Erythroblast (primary cell): Measurements from ENCODE around the gene ALKBH5.
A peak's percentile ranks its signal among the peaks of the same experiment; 100 is the strongest.

ENCODE experiments used
- DNase-seq, 2 experiments: peaks; one replicate each; lab custom pipeline; 2025; lab: John Stamatoyannopoulos, UW
- GATA1 ChIP-seq: IDR thresholded peaks from 2 replicates; pipeline ENCODE4 v1.6.1; 2011; ENCODE audit warnings: low read depth, mild to moderate bottlenecking, control low read depth, low read length, moderate library complexity
- POLR2A ChIP-seq: IDR thresholded peaks from 2 replicates; pipeline ENCODE4 v1.6.1; 2011; ENCODE audit warnings: mild to moderate bottlenecking, low read length

Gene ALKBH5

GRCh38 chr17:18163547-18163946, 20.1 kb upstream of the ALKBH5 start:
- DNase-seq = peak; percentile 47 to 70
- no peak for TF ChIP-seq POLR2A
- TF ChIP-seq GATA1 = no peak

- DNase-seq = peak; percentile 22 to 26
- TF ChIP-seq GATA1 = no peak
- no peak for TF ChIP-seq POLR2A
Observed at GRCh38 chr17:18166894-18167293, 16.7 kb upstream of the ALKBH5 start.

- TF ChIP-seq POLR2A = no peak
- no peak for TF ChIP-seq GATA1
- DNase-seq = no peak
Observed at GRCh38 chr17:18167421-18167820, 16.2 kb upstream of the ALKBH5 start.

GRCh38 chr17:18172531-18173278, 10.9 kb upstream of the ALKBH5 start:
- no peak for DNase-seq
- TF ChIP-seq GATA1 (no peak), POLR2A (no peak)

GRCh38 chr17:18173740-18174139, 9.9 kb upstream of the ALKBH5 start:
- no peak for DNase-seq
- TF ChIP-seq GATA1 = no peak
- TF ChIP-seq POLR2A = no peak

GRCh38 chr17:18176176-18176575, 7.5 kb upstream of the ALKBH5 start:
- TF ChIP-seq GATA1 (no peak), POLR2A (no peak)

GRCh38 chr17:18177133-18177532, 6.5 kb upstream of the ALKBH5 start:
- DNase-seq = no peak
- TF ChIP-seq POLR2A (no peak), GATA1 (no peak)

More at GRCh38 chr17:18176176-18176575, 7.5 kb upstream of the ALKBH5 start:
- DNase-seq = no peak

GRCh38 chr17:18177722-18178121, 5.9 kb upstream of the ALKBH5 start:
- no peak for TF ChIP-seq POLR2A
- no peak for TF ChIP-seq GATA1
- DNase-seq = no peak

- no peak for DNase-seq
- no peak for TF ChIP-seq POLR2A
- TF ChIP-seq GATA1 = no peak
Observed at GRCh38 chr17:18179196-18179595, 4.4 kb upstream of the ALKBH5 start.

- DNase-seq = no peak
- TF ChIP-seq POLR2A (no peak), GATA1 (no peak)
Observed at GRCh38 chr17:18179804-18180203, 3.8 kb upstream of the ALKBH5 start.

GRCh38 chr17:18181358-18181757, 2.3 kb upstream of the ALKBH5 start:
- no peak for DNase-seq
- TF ChIP-seq POLR2A (no peak), GATA1 (no peak)

GRCh38 chr17:18182110-18182977, 1.3 kb upstream of the ALKBH5 start:
- DNase-seq = no peak
- no peak for TF ChIP-seq POLR2A
- no peak for TF ChIP-seq GATA1

- DNase-seq = peak; percentile 95 to 96
- TF ChIP-seq GATA1 = no peak
- TF ChIP-seq POLR2A = no peak
Observed at GRCh38 chr17:18182978-18183333, 672 bp upstream of the ALKBH5 start.
